Stimulated activated naive B cell treated with anti-CD40 and anti-IgM and Interleukin-4, amounts not matched to agents 10 μg/mL and 1 μg/mL and 100 μg/mL, for 72 hours (primary cell): ENCODE data around the gene TOMT.
"Not testable (repeated sequence)": the region's sequence is repeated elsewhere in the genome, so short reads cannot be mapped to it uniquely, and the experiment has no call there.

Source experiments
- ATAC-seq, 2 donors: fragments of 150-1000 bp; cut with Tn5 transposase; replicated peaks; 2 replicates each; pipeline ENCODE4 v1.10.0; 2021; ENCODE audit warnings: moderate library complexity in 1 of 2
- DNase-seq: peaks from one replicate; pipeline ENCODE4 v3.0.0; 2021
- H3K27ac Mint-ChIP-seq: one replicate; pipeline ENCODE4 v1.8.0; 2022; ENCODE audit warnings: mild to moderate bottlenecking, mixed read lengths
- H3K27me3 Mint-ChIP-seq, 2 donors: one replicate each; pipeline ENCODE4 v1.8.0; 2022; ENCODE audit warnings: mixed read lengths in 2 of 2
- H3K36me3 Mint-ChIP-seq, 2 donors: one replicate each; pipeline ENCODE4 v1.8.0; 2022; ENCODE audit warnings: mixed read lengths in 2 of 2, mild to moderate bottlenecking in 1 of 2
- H3K4me1 Mint-ChIP-seq, 2 donors: one replicate each; pipeline ENCODE4 v1.8.0; 2022; ENCODE audit warnings: mixed read lengths in 2 of 2, mild to moderate bottlenecking in 1 of 2
- H3K4me3 Mint-ChIP-seq, 2 donors: one replicate each; pipeline ENCODE4 v1.8.0; 2022; ENCODE audit warnings: mild to moderate bottlenecking in 2 of 2, mixed read lengths in 2 of 2, moderate library complexity in 1 of 2
- H3K9me3 Mint-ChIP-seq, 2 donors: one replicate each; pipeline ENCODE4 v1.8.0; 2022; ENCODE audit warnings: mixed read lengths in 2 of 2, mild to moderate bottlenecking in 1 of 2

Gene TOMT

DNA sequence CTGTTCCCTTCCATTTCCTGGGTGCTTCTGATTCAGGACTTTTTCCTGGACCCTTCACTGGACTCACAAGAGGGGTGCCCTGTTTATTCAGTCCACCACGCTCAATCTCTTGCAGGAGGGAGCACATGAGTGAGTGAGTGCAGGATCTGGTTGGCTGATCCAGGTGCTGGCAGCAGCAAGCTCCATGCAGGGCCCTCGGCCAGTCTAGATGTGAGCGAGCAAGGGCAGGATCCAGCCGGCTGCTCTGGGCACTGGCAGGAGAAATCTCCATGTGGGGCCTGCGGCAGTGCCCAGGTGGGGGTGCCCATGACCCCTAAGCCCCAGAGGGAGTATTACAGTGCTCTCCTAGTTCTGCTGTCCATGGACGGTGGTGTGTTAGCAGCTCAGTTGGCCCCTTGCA, 18.3 kb downstream of the TOMT start:
- ATAC-seq = no peak
- DNase-seq = no peak
- peaks cover 5 to 10% of the 10 kb centered on the region in 2 donors for H3K36me3 Mint-ChIP-seq
- no peaks in the 10 kb centered on the region for H3K4me1 Mint-ChIP-seq
- no peak overlapping the region for H3K4me3 Mint-ChIP-seq
- H3K27me3 Mint-ChIP-seq = peaks cover 24 to 27% of the 10 kb centered on the region in 2 donors
- H3K9me3 Mint-ChIP-seq = peaks cover 12 to 13% of the 10 kb centered on the region in 2 donors
- H3K27ac Mint-ChIP-seq = no peak overlapping the region

DNA sequence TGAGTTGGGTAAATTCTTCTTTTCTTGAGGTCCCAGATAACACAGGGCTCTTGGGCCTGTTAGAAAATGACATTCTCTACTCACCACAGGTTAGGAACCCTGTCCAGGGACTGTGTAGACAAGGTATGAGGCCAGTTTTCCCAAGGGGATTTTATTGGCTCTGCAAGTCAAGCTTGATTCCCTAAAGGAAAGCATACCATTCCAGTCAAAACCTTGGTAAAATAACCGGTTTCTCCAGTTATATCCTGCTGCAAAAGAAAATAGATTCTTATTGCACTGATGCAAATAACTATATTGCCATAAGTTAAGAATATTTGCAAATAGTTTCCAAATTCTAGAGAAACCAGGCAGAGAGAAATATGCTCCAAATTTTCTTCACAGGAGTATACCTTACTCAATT, 20.2 kb downstream of the TOMT start:
- H3K9me3 Mint-ChIP-seq = peaks cover 16 to 18% of the 10 kb centered on the region in 2 donors
- H3K36me3 Mint-ChIP-seq = peaks cover 8 to 14% of the 10 kb centered on the region in 2 donors

DNA sequence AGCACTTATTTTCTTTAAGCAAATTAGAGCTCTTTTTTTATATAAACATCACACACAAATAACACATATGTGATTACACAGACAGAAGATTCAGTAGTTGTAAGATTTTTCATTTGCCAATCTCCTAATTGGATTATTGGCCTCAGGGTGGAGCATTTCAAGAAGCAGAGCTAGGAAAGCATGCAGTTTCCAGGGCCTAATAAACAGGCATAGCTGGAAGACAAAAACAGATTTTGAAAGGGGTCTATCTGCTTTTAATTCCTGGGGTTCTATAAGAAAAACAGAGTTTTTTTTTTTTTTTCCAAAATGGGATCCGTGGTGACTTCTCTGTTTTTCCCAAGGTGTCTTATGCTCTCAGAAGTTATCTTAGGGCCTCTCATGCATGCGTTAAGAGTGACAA, 22.2 kb downstream of the TOMT start:
- H3K27ac Mint-ChIP-seq = no peak overlapping the region
- peaks cover 21 to 30% of the 10 kb centered on the region in 2 donors for H3K27me3 Mint-ChIP-seq
- DNase-seq (no peak), ATAC-seq (no peak)
- peaks cover 16 to 18% of the 10 kb centered on the region in 2 donors for H3K9me3 Mint-ChIP-seq
- H3K4me1 Mint-ChIP-seq = no peaks in the 10 kb centered on the region
- peaks cover 8 to 14% of the 10 kb centered on the region in 2 donors for H3K36me3 Mint-ChIP-seq
- H3K4me3 Mint-ChIP-seq = no peak overlapping the region

More for the DNA sequence above, 20.2 kb downstream of the TOMT start:
- ATAC-seq = no peak
- H3K27me3 Mint-ChIP-seq = peaks cover 25 to 30% of the 10 kb centered on the region in 2 donors
- no peak overlapping the region for H3K27ac Mint-ChIP-seq
- no peak for DNase-seq
- no peak overlapping the region for H3K4me3 Mint-ChIP-seq
- H3K4me1 Mint-ChIP-seq = no peaks in the 10 kb centered on the region

DNA sequence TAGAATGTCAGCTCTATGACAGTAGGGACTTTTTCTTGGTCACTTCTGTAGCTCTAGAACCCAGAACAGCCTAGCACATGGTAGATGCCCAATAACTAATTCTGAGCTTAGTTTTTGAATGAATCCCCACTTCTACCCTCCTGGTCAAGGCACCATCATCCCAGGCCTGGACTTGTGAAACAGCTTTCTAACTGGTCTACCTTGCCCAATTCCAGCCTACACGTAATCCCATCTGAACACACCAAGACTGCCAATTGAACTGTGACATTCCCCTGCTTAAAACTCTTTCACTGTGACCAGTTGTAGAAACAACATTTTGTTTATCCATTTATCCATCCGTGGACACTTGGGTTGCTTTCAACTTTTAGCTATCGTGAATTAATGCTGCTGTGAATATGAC, 23.7 kb downstream of the TOMT start:
- DNase-seq (no peak), ATAC-seq (no peak)
- Mint-ChIP-seq H3K9me3 (peaks cover 14 to 18% of the 10 kb centered on the region in 2 donors), H3K4me3 (no peak overlapping the region), H3K27me3 (peaks cover 23 to 26% of the 10 kb centered on the region in 2 donors), H3K36me3 (peaks cover 8 to 11% of the 10 kb centered on the region in 2 donors), H3K4me1 (peaks cover 2 to 5% of the 10 kb centered on the region in 2 donors), H3K27ac (no peak overlapping the region)

DNA sequence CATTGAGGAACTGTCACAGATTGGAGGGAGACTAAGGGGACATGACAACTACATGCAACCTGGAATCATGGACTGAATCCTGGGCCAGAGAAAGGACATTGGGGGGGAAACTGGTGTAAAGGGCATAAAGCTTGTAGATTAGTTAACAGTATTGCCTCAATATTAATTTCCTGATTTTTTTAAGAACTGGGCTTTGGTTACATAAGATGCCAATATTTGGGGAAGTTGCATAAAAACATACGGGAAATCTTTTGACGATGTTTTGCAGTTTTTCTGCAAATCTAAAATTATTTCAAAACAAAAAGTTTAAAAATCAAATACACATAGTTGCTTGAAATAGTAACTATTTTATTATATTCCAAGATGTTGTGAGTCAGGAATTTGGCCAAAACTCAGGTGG, 26.9 kb downstream of the TOMT start:
- DNase-seq (no peak), ATAC-seq (no peak)
- H3K36me3 Mint-ChIP-seq = peaks cover 8 to 11% of the 10 kb centered on the region in 2 donors
- peaks cover 10 to 14% of the 10 kb centered on the region in 2 donors for H3K9me3 Mint-ChIP-seq
- peaks cover 5 to 15% of the 10 kb centered on the region in 2 donors for H3K4me1 Mint-ChIP-seq
- peaks cover 23 to 31% of the 10 kb centered on the region in 2 donors for H3K27me3 Mint-ChIP-seq
- H3K4me3 Mint-ChIP-seq = no peak overlapping the region
- no peak overlapping the region for H3K27ac Mint-ChIP-seq

DNA sequence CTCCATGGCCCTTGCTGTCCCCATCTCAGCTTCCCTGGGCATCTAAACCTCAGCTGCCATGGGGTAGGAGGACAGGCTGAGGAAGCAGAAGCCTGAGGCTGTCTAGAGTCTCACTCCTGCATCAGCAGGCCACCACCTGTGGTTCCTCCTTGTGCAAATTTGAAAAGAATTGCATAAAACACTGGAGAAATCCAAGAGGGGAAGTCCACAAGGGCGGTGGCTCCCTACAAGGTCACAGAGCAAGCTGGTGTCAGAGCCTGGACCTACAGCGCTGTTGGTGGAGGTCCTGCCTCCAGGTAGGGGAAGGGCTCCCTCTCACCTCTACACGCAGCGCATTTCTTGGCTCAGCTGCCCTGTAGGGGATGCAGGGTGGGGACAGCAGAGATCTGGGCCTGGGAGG, 29.7 kb downstream of the TOMT start, which contains the start of gene FOLR3:
Gene FOLR3, plus strand, starts transcription at position 253 of the 400 bp plus-strand sequence. CDS start 228 bp downstream, outside the sequence.
- H3K9me3 Mint-ChIP-seq, H3K36me3 Mint-ChIP-seq, DNase-seq, ATAC-seq, H3K4me3 Mint-ChIP-seq: not testable (repeated sequence)
- peaks cover 5 to 15% of the 10 kb centered on the region in 2 donors for H3K4me1 Mint-ChIP-seq
- peak within 1 kb of the TSS; percentile 44 for H3K27ac Mint-ChIP-seq
- peaks cover 12 to 22% of the 10 kb centered on the region in 2 donors for H3K27me3 Mint-ChIP-seq

DNA sequence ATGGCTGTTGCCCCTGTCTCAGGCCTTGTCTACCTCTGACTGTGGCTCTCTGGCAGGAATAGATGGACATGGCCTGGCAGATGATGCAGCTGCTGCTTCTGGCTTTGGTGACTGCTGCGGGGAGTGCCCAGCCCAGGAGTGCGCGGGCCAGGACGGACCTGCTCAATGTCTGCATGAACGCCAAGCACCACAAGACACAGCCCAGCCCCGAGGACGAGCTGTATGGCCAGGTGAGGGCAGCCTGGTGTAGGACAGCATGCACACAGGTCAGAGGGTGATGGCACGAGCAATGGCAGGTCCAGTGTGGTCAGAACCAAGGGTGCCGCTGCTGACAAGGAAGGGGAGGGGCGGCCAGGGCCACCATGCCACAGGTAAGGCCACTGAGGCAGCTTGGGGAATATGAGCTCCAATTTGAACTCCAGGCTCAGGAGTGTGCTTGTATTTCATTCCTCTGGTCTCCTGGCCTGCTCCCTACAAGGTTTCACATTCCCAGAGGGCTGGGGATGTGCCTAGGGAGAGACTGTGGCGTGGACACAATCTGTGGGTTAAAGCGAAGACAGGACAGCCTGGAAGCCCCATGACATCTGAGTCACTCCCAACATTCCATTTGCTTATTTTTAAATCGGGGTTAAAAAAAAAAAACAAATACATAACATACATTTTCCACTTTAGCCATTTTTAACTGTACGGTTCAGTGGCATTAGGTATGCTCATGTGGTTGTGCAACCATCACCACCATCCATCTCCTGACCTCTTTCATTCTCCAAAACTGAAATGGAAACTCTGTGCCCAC, 30.4 kb downstream of the TOMT start:
- Mint-ChIP-seq H3K27me3 (peaks cover 16 to 27% of the 10 kb centered on the region in 2 donors), H3K9me3 (no peaks in the 10 kb centered on the region), H3K36me3 (no peaks in the 10 kb centered on the region), H3K4me3 (no peak overlapping the region), H3K4me1 (peaks cover 5 to 15% of the 10 kb centered on the region in 2 donors), H3K27ac (no peak overlapping the region)
- ATAC-seq (no peak), DNase-seq (no peak)

DNA sequence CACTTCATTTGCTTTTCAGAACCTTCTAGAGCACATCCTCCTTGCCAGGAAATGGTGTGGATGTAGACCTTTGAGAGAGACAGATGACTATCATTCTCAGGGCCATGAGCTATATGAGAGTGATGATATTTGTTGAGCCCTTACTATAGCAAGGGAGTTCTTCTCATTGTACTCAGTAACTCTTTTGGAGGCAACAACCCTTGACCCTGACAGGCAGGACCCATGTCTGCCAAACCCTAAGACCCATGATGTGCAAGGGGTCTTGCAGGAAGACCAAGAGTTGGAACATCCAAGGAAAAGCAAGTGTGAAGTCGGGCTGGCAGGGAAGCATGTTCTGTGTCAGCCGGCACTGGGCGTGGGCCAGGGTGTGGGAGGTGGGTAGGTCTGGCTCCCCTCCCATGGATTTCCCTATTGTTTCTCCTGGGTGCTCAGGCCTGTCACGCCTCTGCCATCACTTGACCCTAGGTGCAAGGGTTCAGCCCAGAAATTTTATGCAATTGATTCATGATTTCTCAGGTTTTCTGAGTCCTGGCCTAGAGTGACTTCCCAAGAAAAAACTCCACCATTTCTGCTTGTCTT, 31.0 kb downstream of the TOMT start:
- H3K36me3 Mint-ChIP-seq = no peaks in the 10 kb centered on the region
- peak; percentile 53 to 67 for ATAC-seq
- H3K27ac Mint-ChIP-seq = no peak overlapping the region

GRCh38 chr11:72138821-72139390, 33.2 kb downstream of the TOMT start:
- peaks cover 3 to 12% of the 10 kb centered on the region in 2 donors for H3K4me1 Mint-ChIP-seq
- ATAC-seq = no peak

More for the DNA sequence above, 31.0 kb downstream of the TOMT start:
- H3K4me3 Mint-ChIP-seq = no peak overlapping the region
- peaks cover 21 to 34% of the 10 kb centered on the region in 2 donors for H3K27me3 Mint-ChIP-seq
- H3K9me3 Mint-ChIP-seq = no peaks in the 10 kb centered on the region
- DNase-seq = no peak
- H3K4me1 Mint-ChIP-seq = peaks cover 5 to 15% of the 10 kb centered on the region in 2 donors

DNA sequence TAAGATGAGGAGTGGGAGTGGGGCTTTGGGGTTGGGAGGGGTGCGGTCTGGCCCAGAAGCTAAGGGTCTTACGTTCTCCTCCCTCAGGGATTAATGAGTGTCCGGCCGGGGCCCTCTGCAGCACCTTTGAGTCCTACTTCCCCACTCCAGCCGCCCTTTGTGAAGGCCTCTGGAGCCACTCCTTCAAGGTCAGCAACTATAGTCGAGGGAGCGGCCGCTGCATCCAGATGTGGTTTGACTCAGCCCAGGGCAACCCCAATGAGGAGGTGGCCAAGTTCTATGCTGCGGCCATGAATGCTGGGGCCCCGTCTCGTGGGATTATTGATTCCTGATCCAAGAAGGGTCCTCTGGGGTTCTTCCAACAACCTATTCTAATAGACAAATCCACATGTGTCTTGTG, 33.8 kb downstream of the TOMT start:
- H3K27ac Mint-ChIP-seq = no peak overlapping the region

More at GRCh38 chr11:72138821-72139390, 33.2 kb downstream of the TOMT start:
- Mint-ChIP-seq H3K9me3 (no peaks in the 10 kb centered on the region), H3K27me3 (peaks cover 22 to 28% of the 10 kb centered on the region in 2 donors), H3K36me3 (no peaks in the 10 kb centered on the region), H3K27ac (no peak overlapping the region), H3K4me3 (no peak overlapping the region)
- no peak for DNase-seq

GRCh38 chr11:72140661-72141060, 34.9 kb downstream of the TOMT start:
- Mint-ChIP-seq H3K36me3 (no peaks in the 10 kb centered on the region), H3K27me3 (peaks cover 18 to 19% of the 10 kb centered on the region in 2 donors), H3K4me1 (peaks cover 4 to 14% of the 10 kb centered on the region in 2 donors), H3K27ac (no peak overlapping the region), H3K4me3 (no peak overlapping the region), H3K9me3 (no peaks in the 10 kb centered on the region)
- DNase-seq = no peak
- ATAC-seq = no peak

More for the DNA sequence above, 33.8 kb downstream of the TOMT start:
- Mint-ChIP-seq H3K9me3 (no peaks in the 10 kb centered on the region), H3K36me3 (no peaks in the 10 kb centered on the region), H3K4me1 (peaks cover 4 to 14% of the 10 kb centered on the region in 2 donors), H3K27me3 (peaks cover 22 to 28% of the 10 kb centered on the region in 2 donors), H3K4me3 (no peak overlapping the region)
- ATAC-seq (no peak), DNase-seq (no peak)

- peaks cover 18 to 19% of the 10 kb centered on the region in 2 donors for H3K27me3 Mint-ChIP-seq
- ATAC-seq (no peak), DNase-seq (no peak)
- H3K4me3 Mint-ChIP-seq = no peak overlapping the region
- H3K9me3 Mint-ChIP-seq = no peaks in the 10 kb centered on the region
- H3K36me3 Mint-ChIP-seq = no peaks in the 10 kb centered on the region
- H3K27ac Mint-ChIP-seq = no peak overlapping the region
- H3K4me1 Mint-ChIP-seq = peaks cover 4 to 12% of the 10 kb centered on the region in 2 donors
These were observed 35.3 kb downstream of the TOMT start for GRCh38 chr11:72141066-72141465.

- not testable (repeated sequence) for H3K4me3 Mint-ChIP-seq, ATAC-seq, H3K36me3 Mint-ChIP-seq, H3K27ac Mint-ChIP-seq, DNase-seq, H3K9me3 Mint-ChIP-seq, H3K4me1 Mint-ChIP-seq
- H3K27me3 Mint-ChIP-seq = peaks cover 18 to 19% of the 10 kb centered on the region in 2 donors
These were observed 36.4 kb downstream of the TOMT start for GRCh38 chr11:72142086-72142485.

DNA sequence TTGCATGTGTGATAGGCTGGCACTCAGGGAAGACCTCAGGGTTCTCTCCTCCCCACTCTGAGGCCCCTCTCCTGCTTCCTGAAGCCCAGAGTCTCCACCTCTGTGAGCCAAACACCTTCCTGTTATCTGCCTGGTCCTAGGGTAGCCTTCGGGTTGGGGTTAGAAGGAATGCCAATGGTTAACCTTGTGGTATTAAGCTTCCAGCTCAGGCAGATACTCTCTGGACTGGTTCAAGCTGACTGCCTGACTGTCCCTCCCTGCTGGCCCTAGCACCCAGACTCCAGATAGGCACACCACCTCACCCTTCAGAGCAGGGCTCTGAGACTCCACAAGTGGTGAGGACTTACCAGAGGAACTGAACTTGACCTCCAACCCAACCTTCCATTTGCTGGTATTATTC, 36.8 kb downstream of the TOMT start:
- not testable (repeated sequence) for ATAC-seq, H3K4me1 Mint-ChIP-seq, H3K4me3 Mint-ChIP-seq, DNase-seq, H3K27ac Mint-ChIP-seq, H3K9me3 Mint-ChIP-seq, H3K36me3 Mint-ChIP-seq
- H3K27me3 Mint-ChIP-seq = peaks cover 18 to 19% of the 10 kb centered on the region in 2 donors
